HepG2 (cell line): ENCODE results near the gene CHD9. TPM values are rescaled to one million over a fixed set of nuclear protein-coding genes. Genes with fewer than 3 reads are reported as not detected.
A peak's percentile ranks its signal among the peaks of the same experiment; 100 is the strongest.

Experiments used
- ATAC-seq: fragments of 200-7000 bp; cut with Tn5 transposase; 3 replicates; pipeline ENCODE4 v1.9.1; 2020; ENCODE audit warnings: mild to moderate bottlenecking, moderate library complexity
- BruUV-seq: library from RNA; stranded (reverse); fragments of 400-500 nt; replicated peaks from 2 replicates; lab custom pipeline; 2021; lab: Mats Ljungman, UMichigan
- CTCF ChIA-PET: fragments of 300-600 bp; formaldehyde crosslinking; extraction: SDS; loops from one replicate; lab custom pipeline; 2021; ENCODE audit warnings: low total read pairs, inconsistent platforms, low intra/inter-chr PET ratio; lab: Yijun Ruan, JAX
- POLR2A ChIA-PET: fragments of 350-600 bp; sonication (Branson Sonifier 250); formaldehyde crosslinking; loops from one replicate; lab custom pipeline; 2020; ENCODE audit warnings: antibody characterized with exemption, inconsistent platforms; lab: Yijun Ruan, JAX
- DNase-seq: peaks from one replicate; pipeline ENCODE4 v3.0.0-alpha.2; 2015; ENCODE audit warnings: low spot score
- FAIRE-seq: peaks from 3 replicates; lab custom pipeline; 2011; peaks lifted over from hg19 to GRCh38; lab: Jason Lieb, UNC
- H2AFZ ChIP-seq: one replicate; pipeline ENCODE4 v1.6.1; 2011; ENCODE audit warnings: low read length, inconsistent platforms
- H3K27ac ChIP-seq: fragments of 300-600 bp; 3 replicates; pipeline ENCODE4 v1.8.0; 2011; ENCODE audit warnings: mixed run types, mild to moderate bottlenecking, mixed read lengths, low read length, inconsistent platforms; ENCODE audit not compliant: insufficient read depth; ENCODE audit errors: extremely low read length
- H3K27me3 ChIP-seq, 2 experiments: fragments of 200-600 bp in 1 of 2; 2 replicates in 1 of 2; 3 replicates in 1 of 2; pipeline versions ENCODE4 v1.6.0 to v1.8.0; 2011; ENCODE audit warnings: low read length in 2 of 2, mild to moderate bottlenecking in 2 of 2, moderate library complexity in 2 of 2, inconsistent platforms in 1 of 2; ENCODE audit not compliant: insufficient read depth in 2 of 2, control insufficient read depth in 1 of 2
- H3K36me3 ChIP-seq, 2 experiments: fragments of 200-600 bp in 1 of 2; replicated peaks in 1 of 2; 2 replicates in 1 of 2; 3 replicates in 1 of 2; pipeline versions ENCODE4 v1.5.1 to v1.8.0; 2011; ENCODE audit warnings: low read length in 2 of 2, inconsistent platforms in 1 of 2; ENCODE audit not compliant: insufficient read depth in 2 of 2, control insufficient read depth in 1 of 2
- H3K4me1 ChIP-seq: 2 replicates; pipeline ENCODE4 v1.5.1; 2012; ENCODE audit warnings: low read length, inconsistent platforms; ENCODE audit not compliant: insufficient read depth
- H3K4me2 ChIP-seq: 2 replicates; pipeline ENCODE4 v1.6.0; 2011; ENCODE audit warnings: low read depth, low read length, inconsistent platforms
- H3K4me3 ChIP-seq, 3 experiments: fragments of 200-600 bp in 1 of 3; sonication (generic), shearing (Covaris generic) in 1 of 3; replicated peaks in 1 of 3; 2 replicates each; pipeline ENCODE4 v1.5.1; 2011 to 2016; ENCODE audit warnings: low read length in 3 of 3, inconsistent platforms in 2 of 3, low read depth in 2 of 3, mild to moderate bottlenecking in 2 of 3, control low read depth in 1 of 3, mixed read lengths in 1 of 3; ENCODE audit not compliant: insufficient read depth in 1 of 3
- H3K79me2 ChIP-seq: one replicate; pipeline ENCODE4 v1.6.1; 2011; ENCODE audit warnings: low read length, inconsistent platforms; ENCODE audit not compliant: insufficient read depth
- H3K9ac ChIP-seq: 2 replicates; pipeline ENCODE4 v1.6.0; 2011; ENCODE audit warnings: mild to moderate bottlenecking, low read depth, low read length, inconsistent platforms; ENCODE audit not compliant: insufficient read depth
- H3K9me3 ChIP-seq: 2 replicates; pipeline ENCODE4 v1.5.1; 2012; ENCODE audit warnings: mild to moderate bottlenecking, low read length
- H4K20me1 ChIP-seq: 2 replicates; pipeline ENCODE4 v1.6.0; 2011; ENCODE audit warnings: inconsistent platforms, mild to moderate bottlenecking, low read length, moderate library complexity; ENCODE audit not compliant: insufficient read depth
- STAT6 ChIP-seq: sonication (generic); formaldehyde crosslinking; IDR thresholded peaks from 2 replicates; pipeline ENCODE4 v1.4.0; 2020; ENCODE audit warnings: missing genetic modification reagents, mild to moderate bottlenecking, borderline replicate concordance
- ZNF121 ChIP-seq: sonication (generic); formaldehyde crosslinking; IDR thresholded peaks from 2 replicates; pipeline ENCODE4 v1.5.0; 2020; ENCODE audit warnings: mild to moderate bottlenecking, missing genetic modification reagents
- ZNF770 ChIP-seq: sonication (generic); formaldehyde crosslinking; IDR thresholded peaks from 2 replicates; pipeline ENCODE4 v1.5.0; 2020; ENCODE audit warnings: mild to moderate bottlenecking, missing genetic modification reagents
- WGBS: methylation state at CpG from one replicate; pipeline ENCODE4 v1.1.6; 2017; ENCODE audit warnings: low lambda C conversion rate; 5-methylcytosine and 5-hydroxymethylcytosine counted together
- in situ Hi-C: cut with HindIII; loops from 2 replicates; pipeline ENCODE4 v1.10.0; 2017; ENCODE audit warnings: low pct_unique_long_range_greater_than_20kb; ENCODE audit not compliant: extremely low pct_ligation_motif_present
- intact Hi-C: fragments of 100-400 bp; cut with micrococcal nuclease; formaldehyde crosslinking; loops from one replicate; pipeline ENCODE4 v1.10.0; 2022; ENCODE audit not compliant: unreplicated experiment
- polyA plus RNA-seq, 8 experiments: library from polyadenylated mRNA; depleted of rRNA in 3 of 8; stranded (reverse) in 7 of 8; unstranded in 1 of 8; fragments of >200 nt; fragmentation: Illumina TruSeq in 4 of 8; extraction: Trizol in 4 of 8; gene quantifications; 2 replicates each; pipeline versions ENCODE4 v1.2.1 to v1.2.3, GENCODE V29; 2011 to 2016; ENCODE audit warnings: low read depth in 4 of 8, missing spikeins in 1 of 8, mixed read lengths in 1 of 8; ENCODE audit not compliant: insufficient read depth in 1 of 8
- total RNA-seq, 5 experiments: library from RNA; depleted of rRNA; stranded (reverse); fragments of >200 nt; fragmentation: Illumina TruSeq; extraction: Trizol; gene quantifications; 2 replicates each; pipeline ENCODE4 v1.2.3, GENCODE V29; 2016; ENCODE audit warnings: low read depth in 1 of 5

CHD9 gene
- total and polyA plus RNA-seq, 2 of the 13 experiments (the other 11 are each of a cell fraction or from before 2014, with no cell fraction given): 23.4 to 27.7 TPM

GRCh38 chr16:53290520-53290919 lies 235.7 kb downstream of the CHD9 start:
- 97% methylated on average over 5 of the region's 5 CpGs for WGBS
- Histone ChIP-seq H3K27ac (no peak overlapping the region), H2AFZ (no peak overlapping the region), H3K27me3 (no peaks in the 10 kb centered on the region), H3K4me2 (no peak overlapping the region), H3K9me3 (no peaks in the 10 kb centered on the region), H4K20me1 (no peaks in the 10 kb centered on the region), H3K4me3 (no peak overlapping the region), H3K79me2 (no peaks in the 10 kb centered on the region), H3K36me3 (peaks cover 22 to 77% of the 10 kb centered on the region in 2 experiments), H3K9ac (no peak overlapping the region), H3K4me1 (no peaks in the 10 kb centered on the region)
- no peak for ATAC-seq
- POLR2A ChIA-PET: no interaction called here
- CTCF ChIA-PET: no interaction called here
- intact Hi-C loops: no loop called here
- BruUV-seq: no TSS peak
- peak; percentile 68 for TF ChIP-seq ZNF121 (CRISPR knock-in tag)
- TF ChIP-seq STAT6 (CRISPR knock-in tag): no peak
- TF ChIP-seq ZNF770 (CRISPR knock-in tag): 0 out of 2 replicates have a peak, but pooled peaks have one; percentile 14
- in situ Hi-C loops: no loop called here
- DNase-seq: no peak
- no peak for FAIRE-seq
